MM.1S (cell line): ENCODE data around the gene ZNF385D.

ENCODE experiments used
- DNase-seq: peaks from one replicate; pipeline ENCODE4 v3.0.0-alpha.2; 2015
- H2AFZ ChIP-seq: fragments of 300-600 bp; sonication (generic); 2 replicates; pipeline ENCODE4 v1.6.0; 2016; ENCODE audit warnings: antibody characterized with exemption, low read length
- H3F3A ChIP-seq: fragments of 300-600 bp; sonication (generic); 2 replicates; pipeline ENCODE4 v1.6.1; 2016; ENCODE audit warnings: mild to moderate bottlenecking, antibody characterized with exemption, low read length, moderate library complexity, mixed read lengths; ENCODE audit not compliant: insufficient read depth
- H3K27ac ChIP-seq: fragments of 300-600 bp; sonication (generic); 2 replicates; pipeline ENCODE4 v1.5.1; 2016; ENCODE audit warnings: mild to moderate bottlenecking, low read length
- H3K27me3 ChIP-seq: fragments of 300-600 bp; sonication (generic); replicated peaks from 2 replicates; pipeline ENCODE4 v1.6.0; 2016; ENCODE audit warnings: low read length; ENCODE audit not compliant: insufficient read depth
- H3K36me3 ChIP-seq: fragments of 300-600 bp; sonication (generic); replicated peaks from 2 replicates; pipeline ENCODE4 v1.6.1; 2016; ENCODE audit warnings: mild to moderate bottlenecking, low read length, mixed read lengths; ENCODE audit not compliant: insufficient read depth
- H3K4me1 ChIP-seq: fragments of 300-600 bp; sonication (generic); 2 replicates; pipeline ENCODE4 v1.6.1; 2016; ENCODE audit warnings: low read length, mixed read lengths
- H3K4me2 ChIP-seq: fragments of 300-600 bp; sonication (generic); 2 replicates; pipeline ENCODE4 v1.6.0; 2016; ENCODE audit warnings: low read depth, low read length
- H3K4me3 ChIP-seq: fragments of 300-600 bp; sonication (generic); 2 replicates; pipeline ENCODE4 v1.5.1; 2016; ENCODE audit warnings: low read length, mixed read lengths
- H3K79me2 ChIP-seq: fragments of 300-600 bp; sonication (generic); 2 replicates; pipeline ENCODE4 v1.6.1; 2016; ENCODE audit warnings: mixed run types, low read length, mixed read lengths
- H3K9ac ChIP-seq: fragments of 300-600 bp; sonication (generic); 2 replicates; pipeline ENCODE4 v1.6.1; 2016; ENCODE audit warnings: low read length, mixed read lengths
- H3K9me2 ChIP-seq: fragments of 300-600 bp; sonication (generic); replicated peaks from 2 replicates; pipeline ENCODE4 v1.6.1; 2016; ENCODE audit warnings: mild to moderate bottlenecking, low read length, mixed read lengths; ENCODE audit not compliant: insufficient read depth
- H3K9me3 ChIP-seq: fragments of 300-600 bp; sonication (generic); replicated peaks from 2 replicates; pipeline ENCODE4 v1.6.1; 2016; ENCODE audit warnings: mild to moderate bottlenecking, low read length, mixed read lengths; ENCODE audit not compliant: insufficient read depth
- H4K20me1 ChIP-seq: fragments of 300-600 bp; sonication (generic); 2 replicates; pipeline ENCODE4 v1.6.1; 2016; ENCODE audit warnings: mild to moderate bottlenecking, low read length, moderate library complexity, mixed read lengths; ENCODE audit not compliant: insufficient read depth
- EZH2 ChIP-seq: fragments of 300-600 bp; sonication (generic); optimal IDR thresholded peaks from 2 replicates; pipeline ENCODE3; 2017; ENCODE audit warnings: low read depth, mild to moderate bottlenecking, antibody characterized with exemption, low read length, mixed read lengths
- EZH2phosphoT487 ChIP-seq: fragments of 300-600 bp; sonication (generic); IDR thresholded peaks from 2 replicates; pipeline ENCODE4 v1.6.1; 2018; ENCODE audit warnings: antibody characterized with exemption, low read length
- TF ChIP-seq, protein P1 (sequence below): fragments of 300-600 bp; sonication (generic); IDR thresholded peaks from 2 replicates; pipeline ENCODE4 v1.5.1; 2016; ENCODE audit warnings: antibody characterized with exemption, low read length, mixed read lengths

ZNF385D gene

DNA sequence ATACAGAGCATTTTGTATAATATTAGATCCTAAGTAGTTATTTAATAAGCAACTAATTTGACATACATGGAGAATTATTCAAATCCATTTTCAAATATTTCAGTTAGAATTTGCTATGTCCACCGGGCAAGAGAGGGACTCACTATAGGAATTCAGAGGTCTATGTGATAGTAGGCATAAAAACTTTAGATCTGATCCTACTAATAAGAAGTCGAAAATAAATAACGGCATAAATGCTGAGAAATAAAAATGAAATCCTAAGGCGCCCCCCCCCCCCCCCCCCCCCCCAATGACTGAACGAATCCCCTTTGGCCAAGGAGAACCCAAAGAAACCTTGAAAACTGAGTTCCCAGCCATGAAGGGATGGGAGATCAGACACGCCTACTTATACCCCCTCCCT is 80.6 kb downstream of the ZNF385D start:
- no peak for DNase-seq
- no peak overlapping the region for H3K4me2 ChIP-seq
- no peaks in the 10 kb centered on the region for H3K27me3 ChIP-seq
- no peaks in the 10 kb centered on the region for H3K36me3 ChIP-seq
- H2AFZ ChIP-seq: no peak overlapping the region
- no peak overlapping the region for H3K27ac ChIP-seq
- H3K79me2 ChIP-seq: no peaks in the 10 kb centered on the region
- H3K9me3 ChIP-seq: no peaks in the 10 kb centered on the region
- no peaks in the 10 kb centered on the region for H3F3A ChIP-seq
- TF ChIP-seq EZH2phosphoT487 (no peak), EZH2 (no peak)
- TF ChIP-seq, protein P1, sequence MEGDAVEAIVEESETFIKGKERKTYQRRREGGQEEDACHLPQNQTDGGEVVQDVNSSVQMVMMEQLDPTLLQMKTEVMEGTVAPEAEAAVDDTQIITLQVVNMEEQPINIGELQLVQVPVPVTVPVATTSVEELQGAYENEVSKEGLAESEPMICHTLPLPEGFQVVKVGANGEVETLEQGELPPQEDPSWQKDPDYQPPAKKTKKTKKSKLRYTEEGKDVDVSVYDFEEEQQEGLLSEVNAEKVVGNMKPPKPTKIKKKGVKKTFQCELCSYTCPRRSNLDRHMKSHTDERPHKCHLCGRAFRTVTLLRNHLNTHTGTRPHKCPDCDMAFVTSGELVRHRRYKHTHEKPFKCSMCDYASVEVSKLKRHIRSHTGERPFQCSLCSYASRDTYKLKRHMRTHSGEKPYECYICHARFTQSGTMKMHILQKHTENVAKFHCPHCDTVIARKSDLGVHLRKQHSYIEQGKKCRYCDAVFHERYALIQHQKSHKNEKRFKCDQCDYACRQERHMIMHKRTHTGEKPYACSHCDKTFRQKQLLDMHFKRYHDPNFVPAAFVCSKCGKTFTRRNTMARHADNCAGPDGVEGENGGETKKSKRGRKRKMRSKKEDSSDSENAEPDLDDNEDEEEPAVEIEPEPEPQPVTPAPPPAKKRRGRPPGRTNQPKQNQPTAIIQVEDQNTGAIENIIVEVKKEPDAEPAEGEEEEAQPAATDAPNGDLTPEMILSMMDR: no peak
- no peaks in the 10 kb centered on the region for H3K9me2 ChIP-seq
- no peak overlapping the region for H3K9ac ChIP-seq
- no peaks in the 10 kb centered on the region for H4K20me1 ChIP-seq
- no peaks in the 10 kb centered on the region for H3K4me1 ChIP-seq
- no peak overlapping the region for H3K4me3 ChIP-seq

DNA sequence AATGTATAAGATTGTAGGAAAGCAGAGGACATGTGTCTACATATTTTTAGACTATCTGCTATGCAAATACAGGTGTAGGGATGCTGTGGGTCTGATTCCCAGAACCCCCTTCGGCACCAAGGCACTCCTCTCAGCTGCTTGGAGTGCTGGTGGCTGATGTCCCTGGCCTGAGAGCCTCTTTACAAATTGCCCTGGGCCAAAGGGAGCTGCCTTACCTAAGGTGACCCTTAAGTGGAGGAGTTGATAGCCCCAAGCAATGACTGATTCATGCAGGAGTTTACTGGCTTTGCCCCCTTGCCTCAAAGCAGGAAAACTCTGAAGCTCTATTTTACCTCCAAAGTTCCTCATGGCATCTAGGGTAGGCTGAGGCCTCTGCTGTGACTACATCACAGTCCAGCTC is 83.0 kb downstream of the ZNF385D start:
- no peak overlapping the region for H3K27ac ChIP-seq

DNA sequence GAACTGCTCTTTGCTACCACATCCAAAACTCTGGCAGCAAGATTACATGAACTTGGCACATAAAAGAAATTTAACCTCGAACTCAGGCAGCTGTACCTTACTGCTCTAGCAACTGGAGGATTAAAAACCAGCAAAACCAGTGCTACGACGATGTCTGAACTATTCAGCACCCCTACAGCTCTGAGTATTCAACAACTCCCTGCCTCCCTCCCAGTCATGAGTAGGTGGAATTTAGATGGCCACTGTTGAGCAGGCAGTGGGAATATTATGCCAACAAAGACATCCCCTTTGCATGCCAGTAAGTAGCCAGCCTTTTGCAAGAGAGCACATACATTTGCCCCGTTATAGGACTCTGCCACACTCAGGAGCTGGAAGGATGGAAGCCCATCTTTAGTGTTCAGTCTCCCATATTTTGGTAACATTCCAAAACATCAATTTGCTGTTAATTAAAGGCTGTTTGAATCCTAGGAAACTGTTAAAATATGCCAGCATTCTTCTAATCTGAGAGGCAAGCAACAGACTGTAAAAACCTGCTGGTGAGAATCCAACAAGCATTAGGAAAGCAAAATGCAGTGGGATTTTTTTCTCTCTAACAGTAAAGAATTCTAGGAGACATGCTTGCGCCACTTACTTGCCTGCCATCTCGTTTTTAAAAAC is 85.4 kb downstream of the ZNF385D start:
- DNase-seq: no peak
- Histone ChIP-seq H3K27me3 (no peaks in the 10 kb centered on the region), H3K4me2 (no peak overlapping the region), H3K9me3 (no peaks in the 10 kb centered on the region), H3K9me2 (no peaks in the 10 kb centered on the region), H3K36me3 (no peaks in the 10 kb centered on the region), H2AFZ (no peak overlapping the region), H3K4me1 (no peaks in the 10 kb centered on the region), H3K4me3 (no peak overlapping the region), H3F3A (no peaks in the 10 kb centered on the region), H3K79me2 (no peaks in the 10 kb centered on the region), H3K9ac (no peak overlapping the region), H3K27ac (no peak overlapping the region), H4K20me1 (no peaks in the 10 kb centered on the region)
- TF ChIP-seq, protein P1: no peak
- TF ChIP-seq EZH2phosphoT487 (no peak), EZH2 (no peak)

More for the DNA sequence above, 83.0 kb downstream of the ZNF385D start:
- H2AFZ ChIP-seq: no peak overlapping the region
- no peaks in the 10 kb centered on the region for H3K27me3 ChIP-seq
- no peak overlapping the region for H3K4me2 ChIP-seq
- no peaks in the 10 kb centered on the region for H4K20me1 ChIP-seq
- H3F3A ChIP-seq: no peaks in the 10 kb centered on the region
- H3K79me2 ChIP-seq: no peaks in the 10 kb centered on the region
- no peak for TF ChIP-seq EZH2phosphoT487
- TF ChIP-seq EZH2: no peak
- TF ChIP-seq, protein P1: no peak
- H3K4me1 ChIP-seq: no peaks in the 10 kb centered on the region
- no peak overlapping the region for H3K4me3 ChIP-seq
- H3K9ac ChIP-seq: no peak overlapping the region
- H3K36me3 ChIP-seq: no peaks in the 10 kb centered on the region
- H3K9me2 ChIP-seq: no peaks in the 10 kb centered on the region
- no peak for DNase-seq
- no peaks in the 10 kb centered on the region for H3K9me3 ChIP-seq
